Activated CD4-positive, alpha-beta T cell treated with anti-CD3 and anti-CD28 coated beads for 48 hours (primary cell): ENCODE data around the gene PDCD1.
"Not testable (repeated sequence)": the region's sequence is repeated elsewhere in the genome, so short reads cannot be mapped to it uniquely, and the experiment has no call there.

Source experiments
- DNase-seq: peaks from one replicate; pipeline ENCODE4 v3.0.0-alpha.2; 2020

PDCD1 gene

DNA sequence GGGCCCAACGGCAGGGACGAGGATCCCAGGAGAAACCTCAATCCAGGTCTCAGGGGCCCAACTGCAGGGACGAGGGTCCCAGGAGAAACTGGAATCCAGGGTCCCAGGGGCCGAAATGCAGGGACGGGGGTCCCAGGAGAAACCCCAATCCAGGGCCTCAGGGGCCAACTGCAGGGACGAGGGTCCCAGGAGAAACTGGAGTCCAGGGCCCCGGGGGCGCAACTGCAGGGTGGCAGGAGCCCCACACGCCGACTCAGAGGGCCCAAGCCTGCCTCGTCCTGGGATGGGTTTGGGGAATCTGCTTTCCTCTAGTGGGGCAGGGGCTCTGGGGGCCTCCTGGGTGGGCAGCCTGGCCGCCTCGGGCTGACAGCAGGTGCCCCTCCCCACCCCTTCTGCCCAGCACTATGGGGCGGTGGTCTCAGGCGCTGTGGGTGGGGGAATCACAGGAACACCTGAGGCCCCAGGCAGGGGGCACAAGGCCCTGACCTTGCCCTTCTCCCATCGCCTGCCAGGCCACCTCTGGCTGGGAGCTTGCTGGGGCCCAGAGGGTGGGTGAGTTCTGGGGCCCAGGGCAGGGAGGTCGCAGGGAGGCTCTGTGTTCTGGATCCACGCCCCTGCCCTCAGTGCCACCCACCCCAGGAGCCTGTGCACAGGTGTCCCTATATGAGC, 18.0 kb upstream of the PDCD1 start:
- DNase-seq, result no peak

DNA sequence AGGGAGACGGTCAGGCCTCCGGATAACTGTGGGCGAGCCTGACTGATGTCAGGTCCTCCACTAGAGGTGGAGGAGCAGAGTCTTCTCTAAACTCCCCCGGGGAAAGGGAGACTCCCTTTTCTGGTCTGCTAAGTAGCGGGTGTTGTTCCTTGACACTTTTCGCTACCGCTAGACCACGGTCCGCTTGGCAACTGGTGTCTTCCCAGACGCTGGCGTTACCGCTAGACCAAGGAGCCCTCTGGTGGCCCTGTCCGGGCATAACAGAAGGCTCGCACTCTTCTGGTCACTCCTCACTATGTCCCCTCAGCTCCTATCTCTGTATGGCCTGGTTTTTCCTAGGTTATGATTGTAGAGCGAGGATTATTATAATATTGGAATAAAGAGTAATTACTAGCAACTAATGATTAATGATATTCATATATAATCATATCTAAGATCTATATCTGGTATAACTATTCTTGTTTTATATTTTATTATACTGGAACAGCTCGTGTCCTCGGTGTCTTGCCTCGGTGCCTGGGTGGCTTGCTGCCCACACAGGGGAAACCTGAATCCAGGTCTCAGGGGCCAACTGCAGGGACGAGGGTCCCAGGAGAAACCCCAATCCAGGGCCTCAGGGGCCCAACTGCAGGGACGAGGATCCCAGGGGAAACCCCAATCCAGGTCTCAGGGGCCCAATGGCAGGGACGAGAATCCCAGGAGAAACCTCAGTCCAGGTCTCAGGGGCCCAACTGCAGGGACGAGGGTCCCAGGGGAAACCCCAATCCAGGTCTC, 17.2 kb upstream of the PDCD1 start:
- DNase-seq, result not testable (repeated sequence)

DNA sequence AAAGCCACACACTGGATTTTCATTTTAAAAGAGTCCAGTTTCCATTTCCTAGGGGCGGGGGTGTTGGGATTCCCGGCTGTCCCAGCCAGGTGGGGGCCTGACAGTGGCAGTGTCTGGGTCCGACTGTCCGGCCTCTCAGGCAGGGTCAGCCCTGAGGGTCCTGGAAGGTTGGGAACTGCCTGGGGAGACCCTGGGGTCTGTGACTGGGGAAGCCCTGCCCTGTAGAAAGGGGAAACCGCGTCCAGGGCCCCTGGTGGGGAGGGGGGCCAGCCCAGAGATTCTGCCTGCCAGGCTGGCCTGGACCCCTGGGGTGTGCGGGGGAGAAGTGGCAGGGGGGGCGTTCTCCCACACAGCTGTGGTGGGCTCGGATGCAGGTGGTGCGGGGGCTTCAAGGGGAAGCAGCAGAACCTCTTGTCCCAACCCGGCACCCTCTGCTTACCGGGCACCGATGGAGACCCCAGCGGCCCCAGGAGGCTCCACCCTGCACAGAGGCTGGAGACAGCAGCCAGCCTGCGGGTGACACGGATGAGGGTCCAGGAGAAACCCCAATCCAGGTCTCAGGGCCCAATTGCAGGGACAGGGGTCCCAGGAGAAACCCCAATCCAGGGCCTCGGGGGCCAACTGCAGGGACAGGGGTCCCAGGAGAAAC, 15.7 kb upstream of the PDCD1 start:
- no peak for DNase-seq

DNA sequence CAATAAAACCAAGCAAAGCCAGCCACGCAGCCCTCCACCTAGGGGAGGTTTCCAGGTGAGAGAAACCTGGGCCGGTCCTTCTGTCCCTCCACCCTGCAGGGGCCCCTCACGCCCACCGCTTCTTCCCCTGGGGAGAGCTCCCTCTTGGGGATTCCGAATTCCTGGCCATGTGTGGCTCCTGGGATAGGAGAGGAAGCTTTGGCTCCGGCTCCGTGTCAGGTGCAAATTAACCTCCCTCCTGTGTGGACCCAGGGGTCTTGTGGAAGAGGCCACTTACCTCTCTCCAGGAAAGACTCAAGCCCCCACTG, 15.1 kb upstream of the PDCD1 start:
- DNase-seq, result no peak

DNA sequence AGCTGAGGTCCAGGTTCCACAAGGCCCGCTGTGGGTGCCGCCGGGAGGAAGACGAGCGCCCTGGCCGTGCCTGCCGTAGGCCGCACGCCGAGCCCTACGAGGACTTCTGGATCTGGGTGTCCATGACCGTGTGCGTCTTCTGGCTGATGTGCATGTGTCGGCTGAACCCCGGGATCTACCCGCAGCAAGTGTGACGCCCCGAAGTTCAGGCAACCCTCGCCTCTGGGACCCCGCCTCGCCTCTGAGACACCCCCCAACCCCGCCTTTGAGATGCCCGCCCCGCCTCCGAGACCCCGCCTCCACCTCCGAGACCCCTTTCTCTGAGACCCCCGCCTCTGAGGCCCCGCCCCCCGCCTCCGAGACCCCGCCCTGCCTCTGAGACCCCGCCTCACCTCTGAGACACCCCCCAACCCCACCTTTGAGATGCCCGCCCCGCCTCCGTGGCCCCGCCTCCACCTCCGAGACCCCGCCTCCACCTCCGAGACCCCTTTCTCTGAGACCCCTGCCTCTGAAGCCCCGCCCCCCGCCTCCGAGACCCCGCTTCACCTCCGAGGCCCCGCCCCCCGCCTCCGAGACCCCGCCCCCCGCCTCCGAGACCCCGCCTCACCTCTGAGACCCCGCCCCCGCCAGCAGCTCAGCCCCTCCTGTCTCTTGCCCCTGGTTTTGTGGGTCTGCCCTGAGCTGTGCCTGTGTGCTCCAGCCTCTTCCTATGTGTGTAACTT, 14.5 kb upstream of the PDCD1 start:
- DNase-seq, result no peak

DNA sequence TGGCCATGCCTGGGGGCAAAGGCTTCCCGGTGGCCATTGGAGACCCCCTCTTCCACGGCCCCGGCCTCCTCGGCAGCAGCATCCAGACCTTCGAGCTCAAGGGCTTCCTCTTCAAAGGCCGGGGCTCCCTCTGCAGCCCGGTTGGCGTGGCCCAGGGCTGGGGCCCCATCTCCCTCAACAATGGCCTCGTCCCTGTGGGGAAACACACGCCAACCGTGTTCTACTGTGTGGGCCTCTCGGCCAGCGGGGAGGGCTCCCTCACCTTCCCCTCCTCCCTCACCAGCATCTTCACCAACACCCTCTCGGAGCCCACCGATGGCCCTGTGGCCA, 13.6 kb upstream of the PDCD1 start:
- no peak for DNase-seq

DNA sequence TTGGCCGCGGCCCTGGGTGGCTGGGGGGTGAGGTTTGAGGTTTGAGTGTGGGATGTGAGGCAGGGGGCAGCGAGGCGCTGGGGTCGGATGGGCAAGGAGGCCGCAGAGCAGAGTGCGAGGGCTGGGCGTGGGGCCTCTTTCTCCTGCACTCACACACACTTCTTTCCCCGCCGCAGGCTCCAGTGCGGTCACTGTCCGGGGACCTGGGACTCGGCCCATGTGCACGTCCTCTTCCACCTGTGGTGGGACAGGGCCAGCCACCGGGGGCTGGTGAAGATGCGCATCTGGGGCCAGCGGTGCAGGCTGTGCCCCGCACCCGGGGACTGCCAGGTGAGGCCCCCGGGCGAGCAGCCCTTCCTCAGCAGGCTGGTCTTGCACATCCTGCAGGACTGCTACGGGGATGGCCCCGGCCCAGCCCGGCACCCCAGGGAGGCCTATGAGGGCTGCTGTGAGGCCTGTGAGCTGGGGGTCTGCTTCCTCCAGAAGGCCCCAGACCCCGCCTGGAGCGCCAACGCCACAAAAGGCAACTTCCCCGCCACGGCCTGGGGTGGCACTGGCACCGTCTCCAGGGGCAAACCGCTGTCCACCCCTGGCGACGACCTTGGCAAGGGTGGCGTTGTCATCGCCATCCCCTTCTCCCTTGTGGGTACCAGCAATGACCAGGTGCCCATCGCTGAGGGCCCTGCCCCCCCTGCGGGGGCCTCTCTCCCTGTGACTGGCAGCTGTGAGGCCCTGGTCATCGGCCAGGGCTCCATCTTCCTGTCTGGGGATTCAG, 13.0 kb upstream of the PDCD1 start:
- no peak for DNase-seq

DNA sequence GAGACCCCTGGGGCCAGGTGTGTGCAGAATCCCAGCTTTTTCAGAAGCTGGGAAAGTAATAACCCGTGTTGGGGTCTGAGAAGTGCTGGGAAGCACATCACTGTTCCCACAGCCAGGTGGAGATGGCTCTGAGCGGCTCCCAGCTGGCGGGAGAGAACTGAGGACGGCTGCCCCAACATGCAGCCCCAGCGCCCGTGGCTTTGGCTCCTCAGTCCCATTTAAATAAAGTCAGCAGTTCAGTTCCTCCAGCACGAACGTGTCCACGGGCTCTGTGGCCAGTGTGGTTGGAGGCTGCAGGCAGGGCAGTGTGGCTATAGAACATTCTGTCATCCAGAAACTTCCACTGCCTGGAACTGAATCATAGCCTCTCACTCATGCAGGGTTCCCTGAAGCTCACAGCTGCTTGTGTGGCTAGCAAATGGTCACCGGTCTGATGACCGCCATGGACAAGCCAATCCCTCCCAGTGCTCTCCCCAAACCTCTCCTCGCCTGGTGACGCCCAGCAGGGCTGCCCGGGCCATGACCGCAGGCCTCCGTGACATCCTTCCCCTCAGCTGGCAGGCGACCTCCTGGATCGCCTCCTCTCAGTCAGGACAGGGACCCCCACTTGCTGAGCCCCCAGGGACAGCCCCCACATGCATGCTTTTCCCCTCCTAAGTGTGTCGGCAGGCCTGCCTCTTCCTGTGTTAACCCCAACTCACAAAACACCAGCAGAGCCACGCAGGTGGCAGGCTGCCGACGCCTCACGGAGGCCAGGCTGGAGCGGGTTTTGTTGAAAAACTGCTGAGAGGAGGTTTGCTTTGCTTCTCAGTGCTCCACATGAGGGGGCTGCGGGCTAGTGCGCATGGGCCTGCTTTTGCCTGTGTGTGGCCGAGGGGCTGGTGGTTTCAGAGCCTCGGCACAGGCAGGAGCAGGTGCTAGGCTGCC, 12.2 kb upstream of the PDCD1 start:
- DNase-seq, result no peak

DNA sequence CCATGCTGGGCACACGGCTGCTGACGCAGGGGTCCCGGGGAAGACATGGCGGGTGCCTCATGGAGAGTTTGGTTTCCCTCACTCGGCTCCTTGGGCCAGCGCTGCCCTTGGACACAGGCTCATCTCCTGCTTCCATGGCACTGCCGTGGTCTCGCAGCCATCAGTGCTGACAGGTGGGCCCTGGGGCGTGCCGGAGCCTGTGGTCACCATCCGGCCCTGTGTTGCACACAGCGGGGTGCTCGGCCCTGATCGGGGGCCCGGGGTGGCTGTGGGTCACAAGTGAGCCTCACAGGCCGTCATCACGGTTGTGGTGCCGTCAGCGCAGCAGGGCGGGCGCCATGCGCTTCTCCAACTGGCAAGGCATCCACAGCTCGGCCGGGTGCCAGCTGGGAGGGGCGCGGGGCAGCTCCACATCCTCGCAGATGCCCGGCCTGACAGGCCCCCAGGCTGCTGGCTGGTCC, 11.4 kb upstream of the PDCD1 start:
- DNase-seq, result no peak

DNA sequence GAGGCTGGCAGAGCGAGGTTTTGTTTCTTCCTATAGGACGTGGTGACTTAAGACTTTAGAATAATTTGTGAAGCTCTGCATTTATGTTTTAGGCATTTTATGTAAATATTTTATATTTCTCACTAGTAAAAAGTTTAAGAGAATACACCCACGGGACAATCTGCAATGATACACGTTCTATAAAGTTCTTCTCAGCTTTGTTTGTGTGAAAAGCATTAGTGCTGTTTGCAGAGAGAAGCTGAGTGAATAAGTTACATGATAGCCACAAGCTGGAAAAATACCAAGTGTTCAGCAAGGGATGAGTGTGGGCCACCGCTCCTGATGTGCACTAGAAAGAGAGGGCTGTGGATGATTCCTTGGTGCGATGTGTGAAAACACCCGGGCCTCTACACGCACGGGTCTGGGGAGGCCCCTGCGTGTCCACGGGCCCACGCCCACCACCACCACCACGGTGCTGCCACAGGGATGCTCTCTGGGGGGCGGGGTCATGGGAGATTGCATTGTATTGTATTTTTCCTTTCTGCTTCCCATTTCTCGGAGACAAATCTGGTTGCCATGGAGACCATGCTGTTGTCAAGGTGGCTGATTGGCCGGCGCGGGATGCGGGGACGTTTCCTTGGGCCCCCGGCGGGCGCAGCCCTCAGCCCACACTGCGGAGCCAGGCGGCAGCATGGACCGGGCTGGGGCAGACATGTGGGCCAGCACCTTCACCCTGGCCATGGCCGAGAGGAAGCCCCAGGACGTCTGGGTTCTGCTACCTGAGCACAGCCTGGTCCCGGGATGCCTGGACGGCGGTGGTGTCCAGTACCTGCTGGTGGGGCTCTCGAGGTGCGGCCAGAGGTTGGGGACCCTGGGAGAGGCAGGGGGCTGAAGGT, 10.6 kb upstream of the PDCD1 start, which contains the start of gene RTP5:
RTP5 (plus strand) TSS at position 643 of the 875 bp plus-strand sequence; CDS start at position 671, 28 bp downstream.
- no peak for DNase-seq

DNA sequence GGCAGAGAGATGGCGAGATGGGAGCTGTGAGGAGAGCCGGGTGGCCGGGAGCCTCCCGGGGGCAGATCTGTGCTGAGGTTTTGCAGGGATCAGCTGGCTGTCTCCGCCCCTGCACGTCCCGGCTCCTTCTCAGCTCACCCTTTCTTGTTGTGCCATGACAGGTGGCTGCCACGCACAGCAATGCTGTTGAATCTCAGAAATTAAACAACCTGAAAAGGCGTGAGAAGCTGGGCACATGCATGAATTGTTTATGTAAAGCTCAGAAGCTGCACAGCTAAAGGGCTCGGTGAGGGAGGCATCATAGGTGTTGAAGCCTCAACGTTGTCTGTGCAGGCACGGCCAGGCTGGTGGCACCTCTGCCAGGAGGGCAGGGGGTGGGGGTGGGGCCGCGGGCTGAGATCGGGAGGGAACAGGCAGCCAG, 10.0 kb upstream of the PDCD1 start:
- no peak for DNase-seq

DNA sequence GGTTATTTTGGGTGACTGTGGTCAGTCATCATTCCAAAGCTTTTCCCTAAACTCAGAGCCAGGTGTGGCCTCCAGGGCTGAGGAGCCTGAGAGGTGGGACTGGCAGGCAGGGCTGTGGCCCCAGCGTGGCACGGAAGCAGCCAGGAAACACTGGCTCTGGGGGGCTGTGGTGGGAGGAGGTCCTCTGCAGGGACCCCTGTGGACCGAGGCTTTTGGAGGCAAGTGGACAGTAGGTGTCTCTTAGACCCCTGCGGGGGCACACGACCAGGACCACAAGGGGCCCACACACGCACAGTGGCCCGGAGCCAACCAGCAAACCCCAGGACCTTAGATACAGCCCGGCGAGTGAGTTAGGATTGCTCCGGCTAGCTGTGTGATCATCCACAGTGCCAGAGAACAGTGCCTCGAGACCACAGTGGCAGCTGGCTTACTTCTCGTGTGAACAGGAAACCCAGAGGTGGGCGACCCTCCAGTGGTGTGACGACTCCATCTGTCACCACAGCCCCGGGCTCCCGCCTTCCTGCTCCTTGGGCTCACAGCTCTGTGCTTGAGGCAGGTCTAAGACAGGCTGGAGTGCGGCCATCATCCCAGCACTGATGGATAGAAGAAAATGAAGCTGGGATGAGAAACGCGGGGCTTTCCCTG, 9.2 kb upstream of the PDCD1 start:
- peak; percentile 73 for DNase-seq

DNA sequence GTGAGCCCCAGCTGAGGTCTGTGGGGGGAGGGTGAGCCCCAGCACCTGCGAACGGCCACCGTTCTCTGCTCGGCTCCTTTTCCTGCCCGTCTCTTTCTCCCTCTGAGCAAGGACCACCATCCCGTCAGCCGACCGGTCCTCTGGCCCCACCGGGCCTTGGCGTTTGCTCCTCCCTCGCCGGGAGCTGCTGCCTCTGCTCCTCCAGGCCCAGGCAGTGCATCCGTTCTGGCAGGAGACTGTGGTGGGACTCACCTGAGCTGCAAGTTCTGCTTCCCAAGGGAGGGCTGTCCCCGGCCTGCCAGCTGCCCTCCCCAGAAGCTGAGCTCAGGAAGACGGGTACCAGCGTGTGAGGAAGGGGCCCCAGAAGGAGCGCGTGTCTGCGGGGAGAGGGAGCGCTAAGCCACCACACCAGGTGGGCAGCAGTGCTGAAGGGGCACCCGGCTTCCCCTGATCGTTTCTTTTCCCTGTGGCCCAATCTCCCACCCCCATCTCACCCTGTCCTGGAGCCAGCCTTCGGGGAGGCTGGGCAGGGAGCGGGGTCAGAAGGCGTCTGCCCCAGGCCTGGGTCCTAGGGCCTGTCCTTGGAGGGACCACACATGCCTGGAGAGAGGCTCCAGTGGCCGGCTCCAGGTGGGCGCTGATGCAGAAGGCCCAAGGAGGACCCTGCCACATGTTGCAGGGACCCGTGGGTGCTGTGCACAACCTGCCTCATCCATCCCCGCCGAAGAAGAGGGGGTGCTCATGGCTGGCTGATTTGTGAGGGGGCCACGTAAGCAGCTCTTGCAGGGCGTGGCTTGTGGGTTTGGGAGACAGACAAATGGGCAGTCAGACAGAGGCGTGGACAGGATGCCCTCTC, 8.3 kb upstream of the PDCD1 start:
- DNase-seq, result no peak

DNA sequence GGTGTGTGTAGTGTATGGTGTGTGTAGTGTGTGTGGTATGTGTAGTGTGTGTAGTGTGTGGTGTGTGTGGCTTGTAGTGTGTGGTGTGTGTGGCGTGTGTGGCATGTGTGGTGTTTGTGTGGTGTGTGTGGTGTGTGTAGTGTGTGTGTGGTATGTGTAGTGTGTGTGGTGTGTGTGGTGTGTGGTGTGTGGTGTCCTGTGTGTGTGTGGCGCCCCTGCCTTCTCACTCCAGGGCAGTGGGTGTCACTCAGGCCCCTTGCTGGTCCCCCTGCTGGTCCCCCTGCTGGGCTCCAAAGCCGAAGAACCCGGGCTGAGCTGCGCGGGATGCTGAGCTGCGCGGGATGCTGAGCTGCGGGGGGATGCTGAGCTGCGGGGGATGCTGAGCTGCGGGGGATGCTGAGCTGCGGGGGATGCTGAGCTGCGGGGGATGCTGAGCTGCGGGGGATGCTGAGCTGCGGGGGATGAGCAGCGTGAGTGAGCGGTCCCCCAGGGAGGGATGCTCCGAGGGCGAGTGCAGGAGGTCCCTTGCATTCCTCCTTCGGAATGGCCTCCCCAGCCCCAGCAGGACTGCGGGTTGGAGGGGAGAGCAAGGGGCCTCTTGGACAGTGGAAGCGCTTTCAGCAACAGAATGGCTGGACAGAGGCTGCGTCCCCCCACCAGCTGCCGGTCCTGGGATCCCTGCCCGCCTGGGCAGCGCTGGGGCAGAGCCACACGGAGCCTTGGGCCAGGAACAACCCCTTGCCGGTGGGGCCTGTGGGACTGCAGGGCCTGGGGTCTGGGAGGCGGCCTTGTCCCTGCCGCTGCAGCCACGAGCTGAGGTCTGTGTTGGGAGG, 7.5 kb upstream of the PDCD1 start:
- DNase-seq, result peak; percentile 55

DNA sequence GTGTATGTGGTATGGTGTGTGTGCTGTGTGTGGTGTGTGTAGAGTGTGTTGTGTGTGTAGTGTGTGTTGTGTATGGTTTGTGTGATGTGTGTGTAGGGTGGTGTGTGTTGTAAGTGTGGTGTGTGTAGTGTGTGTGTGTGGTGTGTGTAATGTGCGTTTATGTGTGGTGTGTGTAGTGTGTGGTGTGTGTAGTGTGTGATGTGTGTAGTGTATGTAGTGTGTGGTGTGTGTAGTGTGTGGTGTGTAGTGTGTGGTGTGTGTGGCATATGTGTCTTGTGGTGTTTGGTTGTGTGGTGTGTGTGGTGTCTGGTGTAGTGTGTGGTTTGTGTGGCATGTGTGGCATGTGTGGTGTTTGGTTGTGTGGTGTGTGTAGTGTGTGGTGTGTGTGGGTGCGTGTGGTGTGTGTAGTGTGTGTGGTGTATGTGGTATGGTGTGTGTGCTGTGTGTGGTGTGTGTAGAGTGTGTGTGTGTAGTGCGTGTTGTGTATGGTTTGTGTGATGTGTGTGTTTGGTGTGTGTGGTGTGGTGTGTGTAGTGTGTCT, 6.8 kb upstream of the PDCD1 start:
- no peak for DNase-seq

DNA sequence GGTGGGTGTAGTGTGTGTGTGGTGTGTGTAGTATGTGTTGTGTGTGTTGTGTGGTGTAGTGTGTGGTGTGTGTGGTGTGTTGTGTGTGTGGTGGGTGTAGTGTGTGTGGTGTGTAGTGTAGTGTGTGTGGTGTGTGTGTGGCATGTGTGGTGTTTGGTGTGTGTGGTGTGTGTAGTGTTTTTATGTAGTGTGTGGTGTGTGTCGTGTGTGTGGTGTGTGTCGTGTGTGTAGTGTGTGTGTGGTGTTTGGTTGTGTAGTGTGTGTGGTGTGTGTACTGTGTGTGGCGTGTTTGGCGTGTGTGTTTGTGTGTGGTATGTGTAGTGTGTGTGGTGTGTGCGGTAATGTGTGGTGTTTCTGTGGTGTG, 6.1 kb upstream of the PDCD1 start:
- no peak for DNase-seq

DNA sequence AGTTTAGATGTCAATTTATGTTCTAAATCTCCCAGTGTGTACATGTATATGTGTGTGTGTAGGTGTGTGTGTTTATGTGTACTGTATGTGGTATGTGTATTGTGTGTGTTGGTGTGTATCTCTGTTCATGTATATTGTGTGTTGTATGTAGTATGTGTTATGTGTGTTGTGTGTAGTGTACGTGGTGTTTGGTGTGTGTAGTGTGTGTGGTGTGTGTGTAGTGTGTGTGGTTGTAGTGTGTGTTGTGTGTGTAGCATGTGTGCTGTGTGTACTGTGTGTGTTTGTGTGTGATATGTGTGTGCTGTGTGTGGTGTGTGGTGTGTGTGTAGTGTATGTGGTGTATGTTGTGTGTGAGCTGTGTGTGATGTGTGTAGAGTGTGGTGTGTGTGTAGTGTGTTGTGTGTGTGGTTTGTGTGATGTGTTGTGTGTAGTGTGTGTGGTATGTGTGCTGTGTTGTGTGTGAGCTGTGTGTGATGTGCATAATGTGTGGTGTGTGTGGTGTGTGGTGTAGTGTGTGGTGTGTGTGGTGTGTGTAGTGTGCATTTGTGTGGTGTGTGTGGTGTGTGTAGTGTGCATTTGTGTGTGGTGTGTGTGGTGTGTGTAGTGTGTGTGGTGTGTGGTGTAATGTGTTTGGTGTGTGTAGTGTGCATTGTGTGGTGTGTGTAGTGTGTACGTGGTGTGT, 5.6 kb upstream of the PDCD1 start:
- DNase-seq, result no peak
